Brain microvascular endothelial cell (primary cell): ENCODE results near the gene RAB6A.

Experiments used
- DNase-seq: peaks from one replicate; pipeline ENCODE4 v3.0.0-alpha.2; 2020
- H3K27ac ChIP-seq: fragments of 250-450 bp; sonication (Bioruptor Pico); 2 replicates; pipeline ENCODE4 v1.5.1; 2020; ENCODE audit warnings: mild to moderate bottlenecking, moderate library complexity
- H3K27me3 ChIP-seq: fragments of 250-450 bp; sonication (Bioruptor Pico); replicated peaks from 2 replicates; pipeline ENCODE4 v1.5.1; 2020; ENCODE audit warnings: mild to moderate bottlenecking
- H3K36me3 ChIP-seq: fragments of 250-450 bp; sonication (Bioruptor Pico); replicated peaks from 2 replicates; pipeline ENCODE4 v1.5.1; 2020; ENCODE audit warnings: mild to moderate bottlenecking
- H3K4me3 ChIP-seq: 2 replicates; pipeline ENCODE4 v1.5.1; 2011; ENCODE audit warnings: low read depth, mild to moderate bottlenecking, control low read depth, low read length, moderate library complexity
- in situ Hi-C: cut with HindIII; loops from 2 replicates; pipeline ENCODE4 v1.10.0; 2017; ENCODE audit warnings: low sequenced_read_pairs, low pct_ligation_motif_present
- TF ChIP-seq, protein P1 (sequence below): IDR thresholded peaks from 2 replicates; pipeline ENCODE4 v1.5.1; 2011; ENCODE audit warnings: low read depth, mild to moderate bottlenecking, moderate library complexity, low read length, control low read depth, inconsistent platforms; ENCODE audit errors: missing control alignments

The RAB6A gene

DNA sequence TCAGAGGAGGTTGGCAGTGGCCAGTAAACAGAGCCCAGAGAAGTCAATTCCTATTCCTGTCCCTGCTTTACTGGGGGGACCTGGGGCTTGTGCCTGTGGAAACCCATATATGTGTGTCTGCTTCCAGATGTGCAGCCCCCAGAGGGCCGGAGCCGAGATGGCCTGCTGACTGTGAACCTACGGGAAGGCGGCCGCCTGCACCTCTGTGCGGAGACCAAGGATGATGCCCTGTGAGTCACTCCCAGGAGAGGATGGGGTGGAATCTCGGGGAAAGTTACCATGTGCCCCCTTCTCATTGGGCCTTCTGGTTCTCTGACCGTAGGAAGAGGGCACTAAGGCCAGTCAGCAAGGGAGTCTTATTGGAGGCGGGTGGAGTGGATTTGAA, 109.2 kb downstream of the RAB6A start:
- H3K27ac ChIP-seq = no peak overlapping the region
- H3K36me3 ChIP-seq = no peaks in the 10 kb centered on the region
- DNase-seq = no peak
- TF ChIP-seq, protein P1, sequence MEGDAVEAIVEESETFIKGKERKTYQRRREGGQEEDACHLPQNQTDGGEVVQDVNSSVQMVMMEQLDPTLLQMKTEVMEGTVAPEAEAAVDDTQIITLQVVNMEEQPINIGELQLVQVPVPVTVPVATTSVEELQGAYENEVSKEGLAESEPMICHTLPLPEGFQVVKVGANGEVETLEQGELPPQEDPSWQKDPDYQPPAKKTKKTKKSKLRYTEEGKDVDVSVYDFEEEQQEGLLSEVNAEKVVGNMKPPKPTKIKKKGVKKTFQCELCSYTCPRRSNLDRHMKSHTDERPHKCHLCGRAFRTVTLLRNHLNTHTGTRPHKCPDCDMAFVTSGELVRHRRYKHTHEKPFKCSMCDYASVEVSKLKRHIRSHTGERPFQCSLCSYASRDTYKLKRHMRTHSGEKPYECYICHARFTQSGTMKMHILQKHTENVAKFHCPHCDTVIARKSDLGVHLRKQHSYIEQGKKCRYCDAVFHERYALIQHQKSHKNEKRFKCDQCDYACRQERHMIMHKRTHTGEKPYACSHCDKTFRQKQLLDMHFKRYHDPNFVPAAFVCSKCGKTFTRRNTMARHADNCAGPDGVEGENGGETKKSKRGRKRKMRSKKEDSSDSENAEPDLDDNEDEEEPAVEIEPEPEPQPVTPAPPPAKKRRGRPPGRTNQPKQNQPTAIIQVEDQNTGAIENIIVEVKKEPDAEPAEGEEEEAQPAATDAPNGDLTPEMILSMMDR = no peak
- in situ Hi-C loops = no loop called here
- no peak overlapping the region for H3K4me3 ChIP-seq
- H3K27me3 ChIP-seq = no peaks in the 10 kb centered on the region

DNA sequence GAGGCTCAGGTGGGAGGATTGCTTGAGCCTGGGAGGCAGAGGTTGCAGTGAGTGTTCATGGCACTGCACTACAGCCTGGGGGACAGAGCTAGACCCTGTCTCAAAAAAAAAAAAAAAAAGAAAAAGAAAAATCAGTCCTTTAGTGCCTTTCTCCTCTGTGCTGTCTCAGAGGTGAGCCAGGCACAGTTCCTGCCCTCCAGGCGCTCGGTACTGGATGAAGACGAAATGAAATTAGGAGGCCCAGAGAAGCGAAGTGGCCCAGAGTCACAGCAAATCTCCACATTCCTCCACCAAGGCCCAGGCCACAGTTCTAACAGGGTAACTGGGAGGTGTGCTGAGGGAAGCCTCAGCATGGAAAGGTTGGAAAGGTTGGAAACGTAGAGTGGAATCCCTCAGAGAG, 109.6 kb downstream of the RAB6A start:
- TF ChIP-seq, protein P1 = no peak
- H3K36me3 ChIP-seq = no peaks in the 10 kb centered on the region
- in situ Hi-C loops = no loop called here
- H3K27me3 ChIP-seq = no peaks in the 10 kb centered on the region
- no peak overlapping the region for H3K4me3 ChIP-seq
- no peak for DNase-seq
- no peak overlapping the region for H3K27ac ChIP-seq

DNA sequence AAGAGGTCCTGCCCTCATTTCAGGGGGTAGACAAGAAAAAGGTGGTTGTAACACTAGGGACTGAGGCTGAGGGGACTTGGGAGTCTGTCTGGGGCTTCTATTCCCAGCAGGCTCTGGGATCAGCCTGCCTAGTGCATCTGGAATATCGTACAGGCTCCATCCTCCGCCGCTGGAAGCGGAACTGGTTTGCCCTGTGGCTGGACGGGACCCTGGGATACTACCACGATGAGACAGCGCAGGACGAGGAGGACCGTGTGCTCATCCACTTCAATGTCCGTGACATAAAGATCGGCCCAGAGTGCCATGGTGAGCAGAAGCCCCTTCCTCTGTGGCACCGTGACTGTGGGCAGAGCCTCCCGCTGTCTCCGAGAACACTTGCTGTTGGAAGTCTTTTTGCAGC, 110.5 kb downstream of the RAB6A start:
- H3K27me3 ChIP-seq = no peaks in the 10 kb centered on the region
- in situ Hi-C loops = no loop called here
- DNase-seq = no peak
- TF ChIP-seq, protein P1 = no peak
- H3K4me3 ChIP-seq = no peak overlapping the region
- H3K36me3 ChIP-seq = no peaks in the 10 kb centered on the region
- no peak overlapping the region for H3K27ac ChIP-seq

DNA sequence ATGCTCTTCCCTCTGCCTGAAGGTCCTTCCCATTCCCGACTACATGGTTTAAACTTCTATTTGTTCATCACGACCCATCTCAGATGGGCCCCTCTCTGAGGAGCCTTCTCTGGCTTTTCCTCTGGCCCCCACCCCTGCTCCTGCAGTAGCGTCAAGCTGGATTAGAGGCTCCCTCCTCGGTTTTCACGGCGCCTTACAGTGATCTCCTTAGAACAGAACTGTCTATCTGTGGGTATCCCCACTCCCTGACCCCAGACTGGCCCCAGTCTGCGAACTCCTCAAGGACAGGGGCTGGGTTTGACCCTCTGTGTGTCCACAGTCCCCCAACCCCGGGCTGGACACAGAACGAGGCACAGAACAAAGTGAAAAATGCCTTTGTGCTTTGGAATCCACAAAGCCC, 111.7 kb downstream of the RAB6A start:
- H3K27ac ChIP-seq = no peak overlapping the region
- H3K36me3 ChIP-seq = no peaks in the 10 kb centered on the region
- DNase-seq = no peak
- no peak overlapping the region for H3K4me3 ChIP-seq
- TF ChIP-seq, protein P1 = no peak
- H3K27me3 ChIP-seq = no peaks in the 10 kb centered on the region
- in situ Hi-C loops = no loop called here

DNA sequence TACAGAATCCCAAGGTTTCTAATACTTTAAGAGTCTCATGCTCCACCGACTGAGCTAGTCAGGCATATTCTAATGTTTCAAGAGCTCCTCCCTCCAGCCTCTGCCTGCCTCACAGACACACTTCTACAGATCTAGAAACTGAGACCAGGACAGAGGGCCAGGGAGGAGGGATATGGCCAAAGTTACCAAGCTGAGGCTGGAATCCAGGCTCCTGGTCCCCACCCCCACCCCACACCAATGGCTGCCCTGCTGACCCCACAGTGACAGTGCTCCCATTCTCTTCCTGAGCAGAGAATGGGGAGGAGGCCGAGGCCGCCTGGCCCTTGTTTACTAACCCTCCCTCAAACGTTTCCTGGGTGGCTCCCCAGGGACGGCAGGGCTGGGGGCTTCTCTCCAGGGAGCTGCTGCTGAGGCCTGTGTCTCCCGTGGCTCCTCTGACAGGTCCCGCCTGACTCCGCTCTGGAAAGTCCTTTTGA, 112.3 kb downstream of the RAB6A start:
- Histone ChIP-seq H3K36me3 (no peaks in the 10 kb centered on the region), H3K27ac (no peak overlapping the region), H3K4me3 (no peak overlapping the region), H3K27me3 (no peaks in the 10 kb centered on the region)
- in situ Hi-C loops = no loop called here
- DNase-seq = no peak
- TF ChIP-seq, protein P1 = no peak

DNA sequence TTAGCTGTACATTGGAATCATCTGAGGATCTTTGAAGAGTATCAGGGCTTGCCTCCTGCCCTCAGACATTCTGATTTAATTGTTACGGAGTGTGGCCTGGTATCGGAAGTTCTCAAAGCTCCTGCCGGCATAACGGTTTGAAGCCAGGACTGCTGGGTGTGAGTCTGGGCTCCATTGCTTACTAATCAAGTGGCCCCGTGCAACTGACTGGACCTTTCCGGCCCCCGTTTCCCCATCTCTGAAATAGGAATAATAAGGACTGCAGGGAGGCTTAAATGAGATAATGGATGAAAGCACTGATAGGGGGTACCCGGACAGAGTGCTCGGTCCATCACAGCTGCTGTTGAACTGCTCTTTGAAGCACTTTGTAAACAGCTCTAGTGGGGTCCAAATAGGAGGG, 112.8 kb downstream of the RAB6A start:
- in situ Hi-C loops = no loop called here
- no peak overlapping the region for H3K27ac ChIP-seq

More for the DNA sequence above, 112.8 kb downstream of the RAB6A start:
- no peak overlapping the region for H3K4me3 ChIP-seq
- no peak for DNase-seq
- H3K36me3 ChIP-seq = no peaks in the 10 kb centered on the region
- H3K27me3 ChIP-seq = no peaks in the 10 kb centered on the region
- TF ChIP-seq, protein P1 = no peak
